ENCODE data around the gene ZNF462.

- TF ChIP-seq CTCF (IDR thresholded peaks at IDR 0.05) (no peak), POLR2A (IDR thresholded peaks at IDR 0.05) (no peak), POLR2AphosphoS5 (IDR thresholded peaks at IDR 0.05; ENCODE audit: insufficient read depth in 1 of 2, low read depth in 1 of 2) (no peak)
These were observed 11.1 kb downstream of the ZNF462 start for GRCh38 chr9:106874031-106874430.

Measured in vagina (tissue), 2 donors.